ENCODE results near the gene CCNY.
"Not testable (repeated sequence)": the region's sequence is repeated elsewhere in the genome, so short reads cannot be mapped to it uniquely, and the experiment has no call there.

- TF ChIP-seq POLR2A, CTCF (IDR thresholded peaks at IDR 0.05): not testable (repeated sequence)
Observed at GRCh38 chr10:35403491-35403890, 67.2 kb downstream of the CCNY start.

Data from Peyer's patch (tissue), 4 donors.